DND-41 (cell line): ENCODE results near the gene TMEM132D.

Source experiments
- ATAC-seq: fragments of 200-7000 bp; cut with Tn5 transposase; 3 replicates; pipeline ENCODE4 v1.9.1; 2021; ENCODE audit warnings: low read depth; ENCODE audit not compliant: insufficient read depth
- DNase-seq: peaks from one replicate; pipeline ENCODE4 v3.0.0-alpha.2; 2020
- H2AFZ ChIP-seq: 2 replicates; pipeline ENCODE4 v1.6.0; 2012; ENCODE audit warnings: low read depth, low read length
- H3K27ac ChIP-seq: 2 replicates; pipeline ENCODE4 v1.5.1; 2012; ENCODE audit warnings: low read length, inconsistent platforms
- H3K27me3 ChIP-seq: fragments of 200-600 bp; sonication (generic); 2 replicates; pipeline ENCODE4 v1.6.0; 2012; ENCODE audit warnings: low read length, mild to moderate bottlenecking, inconsistent platforms; ENCODE audit not compliant: insufficient read depth, poor library complexity
- H3K36me3 ChIP-seq: 2 replicates; pipeline ENCODE4 v1.5.1; 2012; ENCODE audit warnings: low read length, inconsistent platforms; ENCODE audit not compliant: insufficient read depth
- H3K4me1 ChIP-seq: 2 replicates; pipeline ENCODE4 v1.5.1; 2012; ENCODE audit warnings: mild to moderate bottlenecking, low read length; ENCODE audit not compliant: insufficient read depth
- H3K4me2 ChIP-seq: 2 replicates; pipeline ENCODE4 v1.6.0; 2012; ENCODE audit warnings: mild to moderate bottlenecking, moderate library complexity, low read length, inconsistent platforms; ENCODE audit not compliant: insufficient read depth
- H3K4me3 ChIP-seq, 2 experiments: fragments of 200-600 bp in 1 of 2; shearing (Covaris generic) in 1 of 2; 2 replicates each; pipeline ENCODE4 v1.5.1; 2012 to 2016; ENCODE audit warnings: inconsistent platforms in 2 of 2, low read length in 2 of 2, mild to moderate bottlenecking in 2 of 2, low read depth in 1 of 2, moderate library complexity in 1 of 2
- H3K79me2 ChIP-seq: 2 replicates; pipeline ENCODE4 v1.6.0; 2012; ENCODE audit warnings: low read length, inconsistent platforms; ENCODE audit not compliant: insufficient read depth
- H3K9ac ChIP-seq: 2 replicates; pipeline ENCODE4 v1.6.0; 2012; ENCODE audit warnings: low read depth, mild to moderate bottlenecking, inconsistent platforms, low read length, moderate library complexity
- H3K9me3 ChIP-seq: 2 replicates; pipeline ENCODE4 v1.5.1; 2012; ENCODE audit warnings: low read length, moderate library complexity, mild to moderate bottlenecking, inconsistent platforms; ENCODE audit not compliant: insufficient read depth, severe bottlenecking
- H4K20me1 ChIP-seq: 2 replicates; pipeline ENCODE4 v1.6.0; 2012; ENCODE audit warnings: low read length; ENCODE audit not compliant: insufficient read depth
- CTCF ChIP-seq: IDR thresholded peaks from 2 replicates; pipeline ENCODE4 v1.5.1; 2012; ENCODE audit warnings: borderline replicate concordance, low read length, moderate library complexity, mild to moderate bottlenecking; ENCODE audit not compliant: poor library complexity, severe bottlenecking; ENCODE audit errors: extremely low read depth
- EZH2 ChIP-seq: IDR thresholded peaks from 3 replicates; pipeline ENCODE4 v1.6.1; 2012; ENCODE audit warnings: borderline replicate concordance, low read depth, mild to moderate bottlenecking, moderate library complexity, low read length, inconsistent platforms; ENCODE audit not compliant: severe bottlenecking

The TMEM132D gene

GRCh38 chr12:129234209-129234608, 669.6 kb downstream of the TMEM132D start:
- no peak overlapping the region for H3K4me3 ChIP-seq
- H3K4me1 ChIP-seq, result peaks cover 9% of the 10 kb centered on the region
- H3K36me3 ChIP-seq, result no peaks in the 10 kb centered on the region
- no peak overlapping the region for H3K4me2 ChIP-seq
- no peak overlapping the region for H2AFZ ChIP-seq
- TF ChIP-seq EZH2, result no peak
- no peak for TF ChIP-seq CTCF
- H3K9ac ChIP-seq, result no peak overlapping the region
- ATAC-seq (no peak), DNase-seq (no peak)
- no peaks in the 10 kb centered on the region for H3K79me2 ChIP-seq
- H3K27ac ChIP-seq, result no peak overlapping the region
- H3K9me3 ChIP-seq, result no peaks in the 10 kb centered on the region
- no peaks in the 10 kb centered on the region for H4K20me1 ChIP-seq
- H3K27me3 ChIP-seq, result no peaks in the 10 kb centered on the region

GRCh38 chr12:129231491-129231890, 672.3 kb downstream of the TMEM132D start:
- no peak overlapping the region for H3K9ac ChIP-seq
- no peaks in the 10 kb centered on the region for H3K27me3 ChIP-seq
- H3K79me2 ChIP-seq, result no peaks in the 10 kb centered on the region
- DNase-seq, result no peak
- no peak overlapping the region for H3K4me3 ChIP-seq
- no peak overlapping the region for H3K4me2 ChIP-seq
- H3K36me3 ChIP-seq, result no peaks in the 10 kb centered on the region
- TF ChIP-seq CTCF, result no peak
- TF ChIP-seq EZH2, result no peak
- no peaks in the 10 kb centered on the region for H4K20me1 ChIP-seq
- H3K27ac ChIP-seq, result no peak overlapping the region
- H3K9me3 ChIP-seq, result no peaks in the 10 kb centered on the region
- no peak for ATAC-seq
- peaks cover 9% of the 10 kb centered on the region for H3K4me1 ChIP-seq
- no peak overlapping the region for H2AFZ ChIP-seq

GRCh38 chr12:129230995-129231394, 672.8 kb downstream of the TMEM132D start:
- TF ChIP-seq EZH2, result no peak
- TF ChIP-seq CTCF, result no peak
- no peaks in the 10 kb centered on the region for H3K79me2 ChIP-seq
- DNase-seq (no peak), ATAC-seq (no peak)
- H3K9me3 ChIP-seq, result no peaks in the 10 kb centered on the region
- H3K4me1 ChIP-seq, result peaks cover 9% of the 10 kb centered on the region
- H3K27ac ChIP-seq, result no peak overlapping the region
- no peak overlapping the region for H3K4me2 ChIP-seq
- no peaks in the 10 kb centered on the region for H3K27me3 ChIP-seq
- no peaks in the 10 kb centered on the region for H4K20me1 ChIP-seq
- H3K4me3 ChIP-seq, result no peak overlapping the region
- no peaks in the 10 kb centered on the region for H3K36me3 ChIP-seq
- H2AFZ ChIP-seq, result no peak overlapping the region
- H3K9ac ChIP-seq, result no peak overlapping the region

GRCh38 chr12:129226851-129227250, 677.0 kb downstream of the TMEM132D start:
- no peaks in the 10 kb centered on the region for H3K9me3 ChIP-seq
- H3K27me3 ChIP-seq, result no peaks in the 10 kb centered on the region
- H3K4me2 ChIP-seq, result no peak overlapping the region
- H3K27ac ChIP-seq, result no peak overlapping the region
- DNase-seq (no peak), ATAC-seq (no peak)
- no peaks in the 10 kb centered on the region for H3K79me2 ChIP-seq
- TF ChIP-seq EZH2 (no peak), CTCF (no peak)
- H2AFZ ChIP-seq, result no peak overlapping the region
- H3K9ac ChIP-seq, result no peak overlapping the region
- no peaks in the 10 kb centered on the region for H4K20me1 ChIP-seq
- no peak overlapping the region for H3K4me3 ChIP-seq
- H3K4me1 ChIP-seq, result no peaks in the 10 kb centered on the region
- no peaks in the 10 kb centered on the region for H3K36me3 ChIP-seq
